ENCODE measurements around the gene POC1B. TPM values are rescaled to one million over a fixed set of nuclear protein-coding genes. Genes with fewer than 3 reads are reported as not detected.

Gene POC1B
- polyA plus RNA-seq, 1 donor (not counting 4 experiments of a cell fraction or from before 2014, with no cell fraction given), result 16.4 TPM

DNA sequence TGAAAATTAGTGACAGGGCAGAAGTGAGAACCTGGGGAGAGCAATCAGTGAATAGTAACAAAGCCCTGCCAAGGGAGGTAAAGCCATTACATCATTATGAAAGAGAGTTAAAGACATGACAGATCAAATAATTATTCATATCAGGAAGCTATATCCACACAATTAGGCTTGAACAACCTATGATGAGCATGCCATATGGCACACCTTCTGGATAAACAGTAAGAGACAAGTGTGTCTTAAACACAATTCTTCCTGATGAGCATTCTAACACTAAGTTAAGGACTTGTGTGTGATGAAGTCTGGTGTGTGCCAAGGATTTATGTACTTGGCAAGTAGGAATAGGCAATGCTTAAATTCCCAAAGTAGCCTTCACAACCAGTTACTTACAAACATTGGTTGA is 77.3 kb downstream of the POC1B start:
- Histone ChIP-seq H3K27me3 (ENCODE audit: control insufficient read depth, extremely low read depth, insufficient read depth, low read length) (no peaks in the 10 kb centered on the region), H3K9me1 (ENCODE audit: control insufficient read depth, extremely low read depth, insufficient read depth, low read length) (no peaks in the 10 kb centered on the region), H3K4me1 (ENCODE audit: control insufficient read depth, extremely low read depth, insufficient read depth, low read length) (peaks cover 19% of the 10 kb centered on the region), H3K9me3 (ENCODE audit: control insufficient read depth, low read depth, low read length) (no peaks in the 10 kb centered on the region), H4K20me1 (ENCODE audit: control insufficient read depth, extremely low read depth, insufficient read depth, low read length) (no peaks in the 10 kb centered on the region), H3K79me2 (ENCODE audit: control insufficient read depth, insufficient read depth, low read length) (no peaks in the 10 kb centered on the region), H3K27ac (ENCODE audit: control insufficient read depth, insufficient read depth, low read length) (no peak overlapping the region), H3K4me2 (ENCODE audit: control insufficient read depth, extremely low read depth, insufficient read depth, low read depth, low read length) (no peak overlapping the region), H2AFZ (ENCODE audit: control insufficient read depth, low read length) (no peak overlapping the region), H3K36me3 (ENCODE audit: control insufficient read depth in 2 of 2, extremely low read depth in 1 of 2, insufficient read depth in 2 of 2, low read length in 2 of 2) (peaks cover 0 to 4% of the 10 kb centered on the region in 2 experiments), H3K9ac (ENCODE audit: control insufficient read depth, extremely low read depth, insufficient read depth, low read length) (no peak overlapping the region), H3K4me3 (ENCODE audit: control insufficient read depth in 2 of 3, extremely low read depth in 1 of 3, insufficient read depth in 2 of 3, low read depth in 1 of 3, low read length in 3 of 3) (no peak overlapping the region)
- TF ChIP-seq EZH2 (IDR thresholded peaks at IDR 0.05; ENCODE audit: low read length) (no peak), CTCF (optimal IDR thresholded peaks at IDR 0.05 in 1 of 3, IDR thresholded peaks at IDR 0.05 in 1 of 3, conservative IDR thresholded peaks at IDR 0.05 in 1 of 3; ENCODE audit: extremely low read depth in 1 of 3, insufficient read depth in 2 of 3, low read length in 3 of 3) (no peak)
- FAIRE-seq (no peak), DNase-seq (ENCODE audit: low read depth, low spot score) (no peak)
- dilution Hi-C loops (cut with MboI; ENCODE audit: extremely low pct_ligation_motif_present, low sequenced_read_pairs), result no loop called here

GRCh38 chr12:89439941-89440340 is 85.9 kb downstream of the POC1B start:
- no peak overlapping the region for H2AFZ ChIP-seq (ENCODE audit: control insufficient read depth, low read length)
- no peak overlapping the region for H3K27ac ChIP-seq (ENCODE audit: control insufficient read depth, insufficient read depth, low read length)
- no peaks in the 10 kb centered on the region for H3K36me3 ChIP-seq (ENCODE audit: control insufficient read depth in 2 of 2, extremely low read depth in 1 of 2, insufficient read depth in 2 of 2, low read length in 2 of 2)
- H3K9me1 ChIP-seq (ENCODE audit: control insufficient read depth, extremely low read depth, insufficient read depth, low read length), result no peaks in the 10 kb centered on the region
- DNase-seq (ENCODE audit: low read depth, low spot score), result no peak
- peaks cover 7% of the 10 kb centered on the region for H3K4me1 ChIP-seq (ENCODE audit: control insufficient read depth, extremely low read depth, insufficient read depth, low read length)
- H3K79me2 ChIP-seq (ENCODE audit: control insufficient read depth, insufficient read depth, low read length), result no peaks in the 10 kb centered on the region
- no peak overlapping the region for H3K4me3 ChIP-seq (ENCODE audit: control insufficient read depth in 2 of 3, extremely low read depth in 1 of 3, insufficient read depth in 2 of 3, low read depth in 1 of 3, low read length in 3 of 3)
- no peak overlapping the region for H3K9ac ChIP-seq (ENCODE audit: control insufficient read depth, extremely low read depth, insufficient read depth, low read length)
- peak; percentile 76 for FAIRE-seq
- dilution Hi-C loops (cut with MboI; ENCODE audit: extremely low pct_ligation_motif_present, low sequenced_read_pairs), result no loop called here
- no peaks in the 10 kb centered on the region for H4K20me1 ChIP-seq (ENCODE audit: control insufficient read depth, extremely low read depth, insufficient read depth, low read length)
- H3K27me3 ChIP-seq (ENCODE audit: control insufficient read depth, extremely low read depth, insufficient read depth, low read length), result no peaks in the 10 kb centered on the region
- no peaks in the 10 kb centered on the region for H3K9me3 ChIP-seq (ENCODE audit: control insufficient read depth, low read depth, low read length)
- TF ChIP-seq CTCF (optimal IDR thresholded peaks at IDR 0.05 in 1 of 3, IDR thresholded peaks at IDR 0.05 in 1 of 3, conservative IDR thresholded peaks at IDR 0.05 in 1 of 3; ENCODE audit: extremely low read depth in 1 of 3, insufficient read depth in 2 of 3, low read length in 3 of 3) (no peak), EZH2 (IDR thresholded peaks at IDR 0.05; ENCODE audit: low read length) (no peak)
- no peak overlapping the region for H3K4me2 ChIP-seq (ENCODE audit: control insufficient read depth, extremely low read depth, insufficient read depth, low read depth, low read length)

Data from keratinocyte (primary cell).